ENCODE data around the gene SYT7. TPM values are rescaled to one million over a fixed set of nuclear protein-coding genes. Genes with fewer than 3 reads are reported as not detected.

Gene SYT7
- total RNA-seq, 4 donors from 2014 or later = 5.4 to 8.4 (median 7.5) TPM

GRCh38 chr11:61607920-61608599 lies 27.2 kb upstream of the SYT7 start:
- peak overlapping the region; percentile 44 for H3K27ac ChIP-seq
- H3K27me3 ChIP-seq = peaks cover 18% of the 10 kb centered on the region
- H3K4me1 ChIP-seq = peaks cover 24% of the 10 kb centered on the region
- 82% methylated on average over 12 of the region's 14 CpGs for WGBS
- H3K9me3 ChIP-seq = no peaks in the 10 kb centered on the region
- DNase-seq (ENCODE audit: low spot score in 2 of 2) = no peak
- no peak for TF ChIP-seq POLR2AphosphoS5 (IDR thresholded peaks at IDR 0.05)
- TF ChIP-seq EP300 (IDR thresholded peaks at IDR 0.05) = no peak
- TF ChIP-seq CTCF (IDR thresholded peaks at IDR 0.05) = no peak
- TF ChIP-seq POLR2A (IDR thresholded peaks at IDR 0.05) = no peak
- no peak overlapping the region for H3K4me3 ChIP-seq
- no peaks in the 10 kb centered on the region for H3K36me3 ChIP-seq

GRCh38 chr11:61607426-61607825 lies 26.6 kb upstream of the SYT7 start:
- H3K36me3 ChIP-seq = no peaks in the 10 kb centered on the region
- TF ChIP-seq POLR2A (IDR thresholded peaks at IDR 0.05) (no peak), EP300 (IDR thresholded peaks at IDR 0.05) (no peak), POLR2AphosphoS5 (IDR thresholded peaks at IDR 0.05) (no peak), CTCF (IDR thresholded peaks at IDR 0.05) (no peak)
- H3K27me3 ChIP-seq = peaks cover 18% of the 10 kb centered on the region
- peaks cover 30% of the 10 kb centered on the region for H3K4me1 ChIP-seq
- DNase-seq (ENCODE audit: low spot score in 2 of 2) = no peak
- no peak overlapping the region for H3K4me3 ChIP-seq
- H3K9me3 ChIP-seq = no peaks in the 10 kb centered on the region
- 63% methylated on average over 3 of the region's 3 CpGs for WGBS
- H3K27ac ChIP-seq = peak overlapping the region; percentile 44

- TF ChIP-seq POLR2AphosphoS5 (IDR thresholded peaks at IDR 0.05) = no peak
- TF ChIP-seq CTCF (IDR thresholded peaks at IDR 0.05) = no peak
- TF ChIP-seq EP300 (IDR thresholded peaks at IDR 0.05) = no peak
- no peak for TF ChIP-seq POLR2A (IDR thresholded peaks at IDR 0.05)
- Histone ChIP-seq H3K4me3 (no peak overlapping the region), H3K27me3 (peaks cover 2% of the 10 kb centered on the region), H3K27ac (peak overlapping the region; percentile 61), H3K36me3 (no peaks in the 10 kb centered on the region), H3K4me1 (peaks cover 29% of the 10 kb centered on the region), H3K9me3 (no peaks in the 10 kb centered on the region)
- DNase-seq (ENCODE audit: low spot score in 2 of 2) = no peak
- WGBS = 77% methylated on average over 6 of the region's 6 CpGs
Measured at GRCh38 chr11:61603667-61604066, 22.8 kb upstream of the SYT7 start.

- 36% methylated on average over 5 of the region's 20 CpGs for WGBS
- no peak overlapping the region for H3K4me3 ChIP-seq
- peak overlapping the region; percentile 64 for H3K27ac ChIP-seq
- H3K4me1 ChIP-seq = peaks cover 29% of the 10 kb centered on the region
- H3K36me3 ChIP-seq = no peaks in the 10 kb centered on the region
- peak; percentile 92 to 94 for DNase-seq (ENCODE audit: low spot score in 2 of 2)
- H3K9me3 ChIP-seq = no peaks in the 10 kb centered on the region
- no peak for TF ChIP-seq EP300 (IDR thresholded peaks at IDR 0.05)
- TF ChIP-seq POLR2AphosphoS5 (IDR thresholded peaks at IDR 0.05) = peak in 2 of 3 donors; percentile 46 to 54
- H3K27me3 ChIP-seq = no peaks in the 10 kb centered on the region
Measured at GRCh38 chr11:61602775-61603569, 22.1 kb upstream of the SYT7 start.

GRCh38 chr11:61601512-61601911 lies 20.6 kb upstream of the SYT7 start:
- TF ChIP-seq POLR2A (IDR thresholded peaks at IDR 0.05) (no peak), POLR2AphosphoS5 (IDR thresholded peaks at IDR 0.05) (no peak), CTCF (IDR thresholded peaks at IDR 0.05) (no peak), EP300 (IDR thresholded peaks at IDR 0.05) (no peak)
- WGBS = 88% methylated on average over 4 of the region's 4 CpGs
- DNase-seq (ENCODE audit: low spot score in 2 of 2) = no peak
- Histone ChIP-seq H3K4me3 (no peak overlapping the region), H3K4me1 (peaks cover 29% of the 10 kb centered on the region), H3K27ac (peak overlapping the region; percentile 64), H3K9me3 (no peaks in the 10 kb centered on the region), H3K27me3 (no peaks in the 10 kb centered on the region), H3K36me3 (no peaks in the 10 kb centered on the region)
